Measurements from ENCODE around the gene FXR1.

FXR1 gene

GRCh38 chr3:181006541-181006940, 94.1 kb downstream of the FXR1 start:
- no peak for DNase-seq

- DNase-seq: no peak
Observed at GRCh38 chr3:181007262-181007661, 94.8 kb downstream of the FXR1 start.

DNA sequence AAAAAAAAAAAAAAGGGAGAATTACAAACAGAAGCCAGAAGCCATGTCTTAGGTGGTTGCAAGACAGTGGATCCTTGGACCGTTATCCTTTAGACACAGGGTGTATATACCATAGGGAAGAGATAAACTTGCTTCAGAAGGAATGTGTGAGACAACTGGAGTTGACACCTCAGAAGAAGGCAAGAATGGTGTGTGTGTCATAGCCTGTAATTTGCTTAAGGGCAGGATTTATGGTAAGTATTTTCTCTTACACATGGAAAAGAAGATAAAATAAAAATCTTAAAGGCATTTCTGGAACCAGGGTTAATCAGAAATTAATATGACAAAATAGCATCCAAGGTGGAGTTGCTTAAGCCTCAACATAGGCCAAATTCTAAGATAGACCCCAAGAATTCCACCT, 96.3 kb downstream of the FXR1 start:
- no peak for DNase-seq

DNA sequence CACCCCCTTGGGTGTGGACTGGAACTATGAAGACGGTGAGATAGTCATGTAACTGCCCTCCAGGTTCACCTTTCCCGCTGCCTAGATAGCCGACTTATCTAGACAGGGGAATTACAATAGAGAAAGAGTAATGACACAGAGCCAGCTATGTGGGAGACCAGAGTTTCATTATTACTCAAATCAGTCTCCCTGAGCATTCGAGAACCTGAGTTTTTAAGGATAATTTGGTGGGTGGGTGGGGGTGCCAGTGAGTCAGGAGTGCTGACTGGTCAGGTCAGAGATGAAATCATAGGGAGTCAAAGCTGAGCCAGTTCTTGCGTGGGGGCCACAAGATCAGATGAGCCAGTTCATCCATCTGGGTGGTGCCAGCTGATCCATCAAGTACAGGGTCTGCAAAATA, 96.8 kb downstream of the FXR1 start:
- DNase-seq: no peak

DNA sequence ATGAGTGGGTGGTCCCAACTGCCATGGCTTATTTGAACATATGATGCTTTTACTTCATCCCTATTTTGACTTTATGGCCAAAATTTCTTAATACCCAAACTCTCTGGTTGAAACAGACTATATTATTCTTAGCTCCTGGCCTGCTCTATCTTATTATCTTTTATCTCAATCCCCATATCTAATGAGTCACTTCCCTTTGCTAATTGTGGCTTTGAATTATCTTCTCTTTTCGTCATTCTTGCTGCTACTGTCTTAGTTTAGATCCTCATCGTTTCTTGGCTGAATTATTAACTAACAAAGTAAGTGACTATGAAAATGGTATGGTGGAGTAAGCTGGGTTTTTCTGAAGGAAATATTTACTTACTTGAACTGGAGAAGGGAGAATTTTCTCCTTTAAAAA, 105.2 kb downstream of the FXR1 start:
- no peak for DNase-seq

DNA sequence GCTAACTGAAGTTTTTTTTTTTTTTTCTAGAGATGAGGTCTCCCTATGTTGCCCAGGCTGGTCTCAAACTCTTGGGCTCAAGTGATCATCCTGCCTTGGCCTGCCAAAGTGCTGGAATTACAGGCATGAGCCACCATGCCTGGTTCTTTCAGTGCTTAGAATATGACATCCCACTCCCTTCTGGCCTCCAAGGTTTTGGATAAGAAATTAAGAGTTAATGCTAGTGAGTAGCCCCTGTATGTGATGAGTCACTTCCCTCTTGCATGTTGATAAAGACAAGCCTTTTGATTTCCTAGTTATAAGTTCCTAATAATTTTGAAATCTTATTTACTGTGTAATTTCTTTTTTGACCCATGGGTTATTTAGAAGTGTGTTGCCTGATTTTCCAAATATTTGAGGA, 112.7 kb downstream of the FXR1 start:
- no peak for DNase-seq

DNA sequence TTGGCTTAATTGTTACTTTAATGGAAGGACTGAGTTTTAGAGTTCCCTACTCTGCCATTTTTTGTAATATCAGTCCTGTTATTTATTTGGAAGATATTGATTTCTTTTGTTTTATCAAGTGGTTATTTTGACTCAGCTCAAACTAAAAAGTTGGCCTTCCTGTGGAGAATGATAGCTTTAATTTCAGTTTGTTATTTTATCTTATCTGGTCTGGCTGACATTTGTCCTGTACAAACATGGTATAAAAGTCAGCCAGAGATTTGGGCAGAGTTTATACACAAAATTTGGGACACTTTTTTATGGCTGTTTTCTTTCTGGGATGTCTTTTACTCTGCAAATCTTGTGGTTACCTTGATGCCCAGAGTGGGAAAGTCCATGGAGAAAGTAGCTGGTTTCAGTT, 118.5 kb downstream of the FXR1 start:
- no peak for DNase-seq

Measured in amygdala (tissue), 56 donors.